ENCODE data around the gene SLC6A9. TPM values are rescaled to one million over a fixed set of nuclear protein-coding genes. Genes with fewer than 3 reads are reported as not detected.

SLC6A9 gene
- total and polyA plus RNA-seq, 2 of the 8 experiments (the other 6 are each of a cell fraction or from before 2014, with no cell fraction given): 20.2 to 24.2 TPM

GRCh38 chr1:43965316-43965715, 65.9 kb downstream of the SLC6A9 start:
- H3K23me2 ChIP-seq (ENCODE audit: low read depth, low read length): peaks cover 10% of the 10 kb centered on the region; the same call in 1 of the 2 replicates
- no peak overlapping the region for H2BK15ac ChIP-seq (ENCODE audit: low read length)
- H3K23ac ChIP-seq (ENCODE audit: insufficient read length): no peak overlapping the region
- H3K27me3 ChIP-seq (replicated peaks in 1 of 4; ENCODE audit: control insufficient read depth in 3 of 4, extremely low read depth in 1 of 4, insufficient read depth in 3 of 4, low read length in 3 of 4): no peaks in the 10 kb centered on the region
- no peaks in the 10 kb centered on the region for H3K4me1 ChIP-seq (replicated peaks in 1 of 4; ENCODE audit: control insufficient read depth in 3 of 4, insufficient read depth in 4 of 4, low read length in 3 of 4)
- H3K79me2 ChIP-seq (ENCODE audit: control insufficient read depth in 1 of 2, insufficient read depth in 2 of 2, low read length in 2 of 2): peaks cover 0 to 3% of the 10 kb centered on the region in 2 experiments; a peak in 2 of 4 replicates
- H3K79me1 ChIP-seq (ENCODE audit: low read depth, low read length): no peaks in the 10 kb centered on the region
- no peak overlapping the region for H4K8ac ChIP-seq (ENCODE audit: extremely low read depth, insufficient read depth, low read length)
- no peak overlapping the region for H3K14ac ChIP-seq (ENCODE audit: insufficient read length)
- no peak overlapping the region for H3K56ac ChIP-seq (replicated peaks; ENCODE audit: insufficient read length, low read depth, low read length)
- POLR2A ChIA-PET (ENCODE audit: partially characterized antibody): no interaction called here
- H2BK120ac ChIP-seq (replicated peaks; ENCODE audit: low read depth, low read length): no peak overlapping the region
- 97% methylated on average over 2 of the region's 3 CpGs; no CpG with 5 or more reads in 1 of the 2 experiments for WGBS, 2 experiments (ENCODE audit: extremely low coverage in 1 of 2, insufficient coverage in 1 of 2, insufficient read length in 1 of 2, insufficient replicate concordance in 2 of 2, low coverage in 1 of 2, low lambda C conversion rate in 2 of 2, missing lambda C conversion rate in 1 of 2)
- H3K18ac ChIP-seq (ENCODE audit: extremely low read depth, low read length): no peak overlapping the region
- peaks cover 0 to 5% of the 10 kb centered on the region in 2 experiments for H4K20me1 ChIP-seq (replicated peaks in 1 of 2; ENCODE audit: control insufficient read depth in 1 of 2, insufficient read depth in 2 of 2, low read length in 2 of 2)
- H3K4ac ChIP-seq (replicated peaks; ENCODE audit: insufficient read length, low read depth, low read length): no peak overlapping the region
- no peak overlapping the region for H4K5ac ChIP-seq (ENCODE audit: insufficient read length, low read depth, low read length)
- no peak overlapping the region for H3K4me3 ChIP-seq (ENCODE audit: extremely low read depth in 1 of 4, insufficient read depth in 2 of 4, low read depth in 3 of 4, low read length in 4 of 4)
- H3K4me2 ChIP-seq (ENCODE audit: insufficient read depth in 1 of 2, low read depth in 2 of 2, low read length in 2 of 2): no peak overlapping the region
- CTCF ChIA-PET (ENCODE audit: partially characterized antibody): interaction anchor here (9.2 kb wide), 1 partner anchor 19 kb away, joined by 79 read pairs; the partner anchor contains the start of gene IPO13
- no peak for DNase-seq (ENCODE audit: low read depth in 1 of 2, low spot score in 2 of 2)
- no peak overlapping the region for H2BK12ac ChIP-seq (ENCODE audit: low read depth, low read length)
- peaks cover 0 to 4% (median 0%) of the 10 kb centered on the region in 4 experiments; a peak in 1 of 8 replicates for H3K36me3 ChIP-seq (ENCODE audit: control insufficient read depth in 2 of 4, insufficient read depth in 4 of 4, low read length in 3 of 4)
- FAIRE-seq: no peak
- H2AK5ac ChIP-seq (ENCODE audit: low read depth, low read length): no peak overlapping the region
- H3K9ac ChIP-seq (replicated peaks in 1 of 4; ENCODE audit: extremely low read depth in 1 of 4, low read depth in 3 of 4, low read length in 3 of 4): no peak overlapping the region
- no peak overlapping the region for H2BK20ac ChIP-seq (ENCODE audit: low read length)
- no peak overlapping the region for H3K27ac ChIP-seq (ENCODE audit: low read depth, low read length)
- TF ChIP-seq EGR1 (IDR thresholded peaks at IDR 0.05; ENCODE audit: borderline replicate concordance, low read depth, low read length) (no peak), TAF1 (IDR thresholded peaks at IDR 0.05; ENCODE audit: low read depth, low read length) (no peak), SRF (IDR thresholded peaks at IDR 0.05; ENCODE audit: low read depth, low read length) (no peak), GTF2F1 (IDR thresholded peaks at IDR 0.05; ENCODE audit: borderline replicate concordance, low read depth, low read length) (no peak), SAP30 (IDR thresholded peaks at IDR 0.05; ENCODE audit: insufficient read depth, insufficient replicate concordance, low read length) (no peak), YY1 (IDR thresholded peaks at IDR 0.05; ENCODE audit: low read depth, low read length) (no peak)
- no peaks in the 10 kb centered on the region for H3K9me3 ChIP-seq (ENCODE audit: insufficient read depth in 2 of 2, low read depth in 1 of 2, low read length in 1 of 2)
- no peak overlapping the region for H2BK5ac ChIP-seq (ENCODE audit: low read depth, low read length)
- H4K91ac ChIP-seq (replicated peaks; ENCODE audit: insufficient read length, low read length): no peak overlapping the region
- H2AFZ ChIP-seq (ENCODE audit: low read length): no peak overlapping the region

Data from H1 (cell line).